COLO668 (cell line): Measurements from ENCODE around the gene ZACN.
"Not testable (repeated sequence)": the region's sequence is repeated elsewhere in the genome, so short reads cannot be mapped to it uniquely, and the experiment has no call there.

Experiments used
- DNase-seq: peaks from one replicate; lab custom pipeline; 2025; ENCODE audit not compliant: unreplicated experiment; lab: John Stamatoyannopoulos, UW

The ZACN gene

GRCh38 chr17:76053246-76054111 is 25.5 kb upstream of the ZACN start:
- DNase-seq: no peak

GRCh38 chr17:76054112-76054476 is 24.9 kb upstream of the ZACN start:
- DNase-seq: no peak

- DNase-seq: no peak
These were observed 22.1 kb upstream of the ZACN start for GRCh38 chr17:76056882-76057281.

- not testable (repeated sequence) for DNase-seq
These were observed 20.7 kb upstream of the ZACN start for GRCh38 chr17:76058264-76058663.

- no peak for DNase-seq
These were observed 15.0 kb upstream of the ZACN start for GRCh38 chr17:76063875-76064546.

DNA sequence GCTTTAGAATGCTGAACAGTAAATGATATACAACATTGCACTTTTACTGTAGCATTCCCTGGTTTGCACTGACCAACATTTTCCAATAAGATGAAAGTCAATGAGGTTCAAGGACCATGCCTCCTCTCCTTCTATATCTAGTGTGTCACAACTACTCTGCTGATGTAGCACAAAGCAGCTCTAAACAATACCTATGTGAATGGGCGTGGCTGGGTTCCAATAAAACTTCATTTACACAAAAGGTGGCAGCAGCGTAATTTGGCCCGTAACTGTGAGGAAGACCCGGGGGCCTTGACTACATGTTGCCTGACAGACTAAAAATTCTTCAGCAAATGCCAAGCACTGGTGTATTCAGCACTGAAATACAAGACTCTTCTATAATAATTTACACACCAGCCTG is 13.2 kb upstream of the ZACN start:
- DNase-seq: no peak

DNA sequence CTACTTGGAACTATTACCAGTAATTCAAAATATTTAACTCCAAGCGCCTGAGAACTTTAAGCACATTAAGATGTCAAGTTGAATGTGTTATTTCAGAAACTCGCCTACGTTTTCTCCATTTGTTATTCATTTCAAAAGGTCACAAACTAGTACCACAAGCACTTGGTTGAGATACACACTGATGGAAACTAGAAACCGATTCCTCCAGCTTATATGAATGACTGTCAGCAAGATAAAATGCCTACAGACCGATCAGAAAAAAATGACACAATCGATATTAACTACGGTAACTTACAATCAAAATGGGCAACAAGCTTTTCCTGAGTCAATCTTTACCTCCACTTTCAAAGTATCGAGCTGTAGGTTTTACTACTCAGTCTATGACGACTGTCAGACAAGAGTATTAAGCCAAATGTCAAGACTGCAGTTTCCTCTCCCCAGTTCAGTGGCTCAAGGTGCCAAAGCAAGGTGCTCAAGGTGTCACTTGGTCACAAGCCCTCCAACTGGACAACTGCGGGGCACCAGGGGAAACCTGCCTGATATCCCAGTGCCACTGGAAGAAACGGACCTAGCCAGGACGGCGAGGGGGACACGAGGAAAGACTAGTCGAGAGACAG is 7.3 kb upstream of the ZACN start:
- DNase-seq: no peak

DNA sequence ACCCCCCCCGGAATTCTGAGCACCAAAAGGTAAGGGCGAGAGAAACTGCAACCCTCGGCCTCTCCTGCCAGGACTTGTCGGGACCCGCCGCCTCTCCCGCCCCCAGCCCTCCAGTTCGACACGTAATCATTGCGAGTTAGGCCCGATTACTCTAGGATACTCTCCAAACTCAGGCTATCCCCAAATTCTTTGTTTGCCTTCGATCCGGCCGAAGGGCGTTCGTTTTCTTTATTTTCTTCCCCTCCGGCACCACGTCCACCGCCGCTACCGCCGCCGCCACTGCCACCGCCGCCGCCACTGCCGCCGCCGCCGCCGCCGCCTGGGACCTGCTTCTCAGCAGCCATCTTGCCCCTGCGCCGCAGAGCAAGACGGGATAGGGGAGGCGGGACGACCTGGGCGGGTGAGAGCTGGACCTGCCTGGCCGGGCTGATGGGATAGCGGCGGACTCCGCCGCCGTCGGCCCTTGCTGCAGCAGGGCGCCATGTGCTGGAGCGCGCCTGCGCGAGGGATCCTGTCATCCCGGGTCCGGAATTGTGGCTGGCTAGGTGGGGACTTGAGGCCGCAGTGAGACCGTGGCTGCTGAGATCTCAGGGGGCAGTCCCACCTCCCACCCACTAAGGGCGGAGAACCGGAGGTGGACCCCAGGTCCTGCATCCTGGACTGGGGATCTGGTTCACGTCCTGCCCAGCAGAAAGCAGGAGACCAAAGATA is 6.7 kb upstream of the ZACN start, which contains the start of gene SRP68:
TSS of gene SRP68 (minus strand) at position 370 of the 711 bp plus-strand sequence. CDS start at position 344, 26 bp downstream.
- DNase-seq: peak; percentile 87

DNA sequence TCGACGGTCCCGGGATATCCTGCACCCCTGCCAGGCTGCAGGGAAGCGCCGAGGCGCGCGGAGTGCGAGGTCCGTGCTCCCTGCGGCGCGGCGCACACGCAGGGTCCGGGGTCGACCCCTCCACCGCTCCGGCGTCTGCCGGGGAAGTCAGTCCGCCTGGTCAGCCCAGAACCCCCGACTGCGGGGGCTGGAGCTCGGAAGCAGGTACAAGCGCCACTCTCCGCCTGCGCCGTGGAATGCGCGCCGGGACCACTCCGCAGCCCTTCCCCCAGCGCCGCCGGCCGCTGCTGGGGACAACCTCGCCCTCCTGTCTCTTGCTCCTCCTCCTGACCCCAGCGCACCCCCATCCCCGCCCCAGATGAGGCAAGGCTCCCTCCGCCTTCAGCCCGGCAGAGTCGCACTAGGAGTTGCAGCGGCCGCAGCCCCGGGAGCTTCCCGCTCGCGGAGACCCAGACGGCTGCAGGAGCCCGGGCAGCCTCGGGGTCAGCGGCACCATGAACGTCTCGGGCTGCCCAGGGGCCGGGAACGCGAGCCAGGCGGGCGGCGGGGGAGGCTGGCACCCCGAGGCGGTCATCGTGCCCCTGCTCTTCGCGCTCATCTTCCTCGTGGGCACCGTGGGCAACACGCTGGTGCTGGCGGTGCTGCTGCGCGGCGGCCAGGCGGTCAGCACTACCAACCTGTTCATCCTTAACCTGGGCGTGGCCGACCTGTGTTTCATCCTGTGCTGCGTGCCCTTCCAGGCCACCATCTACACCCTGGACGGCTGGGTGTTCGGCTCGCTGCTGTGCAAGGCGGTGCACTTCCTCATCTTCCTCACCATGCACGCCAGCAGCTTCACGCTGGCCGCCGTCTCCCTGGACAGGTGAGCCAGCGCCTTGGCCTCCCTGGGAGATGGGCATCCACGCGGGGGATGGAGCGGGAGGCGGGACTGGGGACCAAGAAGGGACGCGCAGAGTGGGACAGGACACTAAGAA is 4.3 kb upstream of the ZACN start, which contains the start of gene GALR2:
TSS of gene GALR2 (plus strand) at position 392 of the 974 bp plus-strand sequence. CDS start at position 495, 103 bp downstream.
- DNase-seq: no peak

- DNase-seq: peak; percentile 33
These were observed 3.4 kb upstream of the ZACN start for GRCh38 chr17:76075364-76076145.

DNA sequence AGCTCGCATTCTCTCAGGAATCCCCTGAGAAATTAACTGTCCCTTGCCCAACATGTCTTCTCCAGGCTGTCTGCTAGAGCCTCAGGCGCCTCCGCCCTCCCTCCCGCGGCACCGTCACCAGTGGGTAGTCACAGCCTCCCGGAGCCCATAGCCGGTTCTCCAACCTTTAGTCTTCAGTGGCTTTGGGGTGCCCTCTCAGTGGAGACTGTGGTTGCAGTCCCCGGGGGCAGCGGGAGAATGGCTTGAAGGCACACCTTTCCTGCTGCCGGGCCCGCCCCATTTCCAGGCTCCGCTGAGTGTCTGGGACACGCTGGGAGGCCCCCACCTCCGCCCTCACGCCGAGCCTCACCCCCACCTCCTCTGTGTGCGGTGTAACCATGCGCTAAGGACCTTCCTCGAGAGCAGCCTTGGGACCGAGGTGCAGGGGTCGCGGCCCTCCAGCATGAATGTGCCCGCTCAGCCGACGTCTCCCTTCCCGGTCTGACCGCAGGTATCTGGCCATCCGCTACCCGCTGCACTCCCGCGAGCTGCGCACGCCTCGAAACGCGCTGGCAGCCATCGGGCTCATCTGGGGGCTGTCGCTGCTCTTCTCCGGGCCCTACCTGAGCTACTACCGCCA is 2.7 kb upstream of the ZACN start:
- DNase-seq: peak; percentile 43

- peak; percentile 45 for DNase-seq
These were observed 2.0 kb upstream of the ZACN start for GRCh38 chr17:76076765-76077583.

- peak; percentile 33 for DNase-seq
These were observed 1.3 kb upstream of the ZACN start for GRCh38 chr17:76077584-76078110.

DNA sequence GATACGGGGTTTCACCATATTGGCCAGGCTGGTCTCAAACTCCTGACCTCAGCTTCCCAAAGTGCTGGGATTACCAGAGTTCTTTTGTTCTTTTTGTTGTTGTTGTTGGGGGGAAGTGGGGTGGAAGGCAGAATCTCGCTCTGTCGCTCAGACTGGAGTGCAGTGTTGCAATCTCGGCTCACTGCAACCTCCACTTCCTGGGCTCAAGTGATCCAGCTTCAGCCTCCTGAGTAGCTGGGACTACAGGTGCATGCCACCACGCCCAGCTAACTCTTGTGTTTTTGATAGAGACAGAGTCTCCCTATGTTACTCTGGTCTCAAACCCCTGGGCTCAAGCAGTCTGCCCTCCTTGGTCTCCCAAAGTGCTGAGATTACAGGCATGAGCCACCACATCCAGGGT is 612 bp upstream of the ZACN start:
- not testable (repeated sequence) for DNase-seq

GRCh38 chr17:76079535-76079955 is 563 bp downstream of the ZACN start:
- peak; percentile 15 for DNase-seq

DNA sequence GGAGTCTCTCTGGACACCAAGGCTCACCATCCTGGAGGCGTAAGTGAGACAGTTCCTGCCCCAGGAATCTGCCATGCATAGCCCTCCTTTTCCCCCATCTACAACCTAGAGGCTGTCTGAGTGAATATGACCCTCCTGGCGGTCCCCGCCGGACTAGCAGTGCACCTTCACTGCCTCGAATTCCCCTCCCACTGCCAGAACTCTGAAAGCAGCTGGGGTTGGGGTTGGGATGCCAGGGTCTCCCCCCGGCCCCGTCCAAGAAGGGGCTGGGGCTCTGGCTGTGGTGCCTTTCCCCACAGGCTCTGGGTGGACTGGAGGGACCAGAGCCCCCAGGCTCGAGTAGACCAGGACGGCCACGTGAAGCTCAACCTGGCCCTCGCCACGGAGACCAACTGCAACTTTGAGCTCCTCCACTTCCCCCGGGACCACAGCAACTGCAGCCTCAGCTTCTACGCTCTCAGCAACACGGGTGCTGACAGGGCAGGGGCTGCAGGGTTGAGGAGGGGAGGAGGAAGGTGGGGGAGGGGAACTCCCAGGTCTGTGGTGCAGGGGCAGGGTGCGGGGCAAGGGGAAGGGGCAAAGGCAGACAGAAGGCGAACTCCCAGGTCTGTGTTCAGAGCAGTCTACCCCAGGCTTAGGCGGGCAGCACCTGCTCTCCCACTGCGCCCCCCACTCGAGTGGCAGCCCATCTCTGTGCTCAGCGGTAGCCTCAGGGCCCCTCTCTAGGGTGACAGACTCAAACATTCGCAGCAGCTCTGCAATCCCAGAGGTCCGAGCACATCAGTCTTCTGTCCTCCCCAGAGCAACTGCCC is 1.2 kb downstream of the ZACN start:
- peak; percentile 16 for DNase-seq
